GM21390 (cell line): ENCODE measurements around the gene KCNQ1.

ENCODE experiments used
- ATAC-seq: cut with Tn5 transposase; IDR thresholded peaks from one replicate; pipeline ENCODE4 v1.9.1; 2021; ENCODE audit not compliant: unreplicated experiment

KCNQ1 gene

GRCh38 chr11:2706321-2706720, 261.5 kb downstream of the KCNQ1 start:
- ATAC-seq: no peak

- ATAC-seq: no peak
Measured at GRCh38 chr11:2707736-2708135, 262.9 kb downstream of the KCNQ1 start.

GRCh38 chr11:2708151-2708581, 263.4 kb downstream of the KCNQ1 start:
- ATAC-seq: no peak

- no peak for ATAC-seq
Measured at GRCh38 chr11:2708757-2709281, 264.0 kb downstream of the KCNQ1 start.

- no peak for ATAC-seq
Measured at GRCh38 chr11:2709429-2709828, 264.6 kb downstream of the KCNQ1 start.

GRCh38 chr11:2711161-2711560, 266.4 kb downstream of the KCNQ1 start:
- ATAC-seq: no peak

GRCh38 chr11:2713094-2713493, 268.3 kb downstream of the KCNQ1 start:
- ATAC-seq: no peak

GRCh38 chr11:2713661-2714462, 269.1 kb downstream of the KCNQ1 start:
- no peak for ATAC-seq

- no peak for ATAC-seq
Measured at GRCh38 chr11:2714463-2714800, 269.6 kb downstream of the KCNQ1 start.

- ATAC-seq: no peak
Measured at GRCh38 chr11:2714871-2715270, 270.1 kb downstream of the KCNQ1 start.

- no peak for ATAC-seq
Measured at GRCh38 chr11:2715716-2716350, 271.0 kb downstream of the KCNQ1 start.

GRCh38 chr11:2716376-2717095, 271.7 kb downstream of the KCNQ1 start:
- ATAC-seq: no peak

GRCh38 chr11:2717561-2718325, 272.9 kb downstream of the KCNQ1 start:
- no peak for ATAC-seq

- ATAC-seq: no peak
Measured at GRCh38 chr11:2718817-2719438, 274.1 kb downstream of the KCNQ1 start.

- ATAC-seq: no peak
Measured at GRCh38 chr11:2719831-2720590, 275.2 kb downstream of the KCNQ1 start.

GRCh38 chr11:2721210-2721916, 276.6 kb downstream of the KCNQ1 start:
- no peak for ATAC-seq

- ATAC-seq: no peak
Measured at GRCh38 chr11:2722955-2723354, 278.1 kb downstream of the KCNQ1 start.

GRCh38 chr11:2724104-2724503, 279.3 kb downstream of the KCNQ1 start:
- ATAC-seq: no peak

- ATAC-seq: no peak
Measured at GRCh38 chr11:2724653-2725367, 280.0 kb downstream of the KCNQ1 start.
